ENCODE data around the gene KLHL35. TPM values are rescaled to one million over a fixed set of nuclear protein-coding genes. Genes with fewer than 3 reads are reported as not detected.
A peak's percentile ranks its signal among the peaks of the same experiment; 100 is the strongest.

The KLHL35 gene
- total RNA-seq, 6 donors from 2014 or later, result 3.5 to 7.3 (median 4.3) TPM

GRCh38 chr11:75426720-75427086 lies 6.3 kb downstream of the KLHL35 start:
- no peak for DNase-seq
- no peak overlapping the region for H3K4me3 ChIP-seq
- WGBS, 2 donors, result 87 to 93% methylated on average over 5 of the region's 5 CpGs
- H3K9me3 ChIP-seq, result peaks cover 0 to 5% (median 0%) of the 10 kb centered on the region in 4 donors
- no peaks in the 10 kb centered on the region for H3K36me3 ChIP-seq
- H3K27me3 ChIP-seq, result peaks cover 0 to 13% (median 2%) of the 10 kb centered on the region in 4 donors
- peaks cover 8 to 30% (median 23%) of the 10 kb centered on the region in 4 donors for H3K4me1 ChIP-seq
- TF ChIP-seq POLR2AphosphoS5 (IDR thresholded peaks at IDR 0.05), result no peak
- TF ChIP-seq EP300 (IDR thresholded peaks at IDR 0.05), result no peak
- TF ChIP-seq CTCF (IDR thresholded peaks at IDR 0.05), result no peak
- TF ChIP-seq POLR2A (IDR thresholded peaks at IDR 0.05), result no peak
- H3K27ac ChIP-seq, result no peak overlapping the region
- no peak for ATAC-seq (ENCODE audit: low FRiP score in 2 of 2)

GRCh38 chr11:75425422-75425821 lies 7.6 kb downstream of the KLHL35 start:
- peaks cover 5 to 34% (median 30%) of the 10 kb centered on the region in 4 donors for H3K4me1 ChIP-seq

GRCh38 chr11:75424396-75424795 lies 8.6 kb downstream of the KLHL35 start:
- no peak for ATAC-seq (ENCODE audit: low FRiP score in 2 of 2)
- Histone ChIP-seq H3K4me1 (peaks cover 4 to 32% (median 24%) of the 10 kb centered on the region in 4 donors), H3K4me3 (no peak overlapping the region), H3K36me3 (no peaks in the 10 kb centered on the region), H3K9me3 (peaks cover 0 to 2% (median 0%) of the 10 kb centered on the region in 4 donors), H3K27ac (peak overlapping the region in 1 of 4 donors; percentile 45), H3K27me3 (peaks cover 0 to 4% (median 0%) of the 10 kb centered on the region in 4 donors)
- 83 to 89% methylated on average over 1 of the region's 1 CpG for WGBS, 2 donors
- TF ChIP-seq POLR2A (IDR thresholded peaks at IDR 0.05) (no peak), CTCF (IDR thresholded peaks at IDR 0.05) (no peak), POLR2AphosphoS5 (IDR thresholded peaks at IDR 0.05) (no peak), EP300 (IDR thresholded peaks at IDR 0.05) (no peak)
- no peak for DNase-seq

More at GRCh38 chr11:75425422-75425821, 7.6 kb downstream of the KLHL35 start:
- H3K36me3 ChIP-seq, result no peaks in the 10 kb centered on the region
- no peak for TF ChIP-seq CTCF (IDR thresholded peaks at IDR 0.05)
- TF ChIP-seq EP300 (IDR thresholded peaks at IDR 0.05), result no peak
- no peak for TF ChIP-seq POLR2AphosphoS5 (IDR thresholded peaks at IDR 0.05)
- TF ChIP-seq POLR2A (IDR thresholded peaks at IDR 0.05), result no peak
- DNase-seq (peak in 1 of 2 donors; percentile 82), ATAC-seq (ENCODE audit: low FRiP score in 2 of 2) (no peak)
- 89 to 90% methylated on average over 8 to 29 of the region's 29 CpGs for WGBS, 2 donors
- H3K27ac ChIP-seq, result no peak overlapping the region
- H3K4me3 ChIP-seq, result no peak overlapping the region
- peaks cover 0 to 5% (median 0%) of the 10 kb centered on the region in 4 donors for H3K9me3 ChIP-seq
- peaks cover 0 to 13% (median 2%) of the 10 kb centered on the region in 4 donors for H3K27me3 ChIP-seq

- Histone ChIP-seq H3K9me3 (no peaks in the 10 kb centered on the region), H3K36me3 (no peaks in the 10 kb centered on the region), H3K27me3 (no peaks in the 10 kb centered on the region), H3K4me3 (no peak overlapping the region), H3K4me1 (peaks cover 6 to 27% (median 23%) of the 10 kb centered on the region in 4 donors), H3K27ac (peak overlapping the region in 1 of 4 donors; percentile 45)
- TF ChIP-seq POLR2A (IDR thresholded peaks at IDR 0.05), result no peak
- ATAC-seq (ENCODE audit: low FRiP score in 2 of 2), result no peak
- 53 to 85% methylated on average over 3 to 9 of the region's 9 CpGs for WGBS, 2 donors
- no peak for DNase-seq
Observed at GRCh38 chr11:75423721-75424120, 9.3 kb downstream of the KLHL35 start.

GRCh38 chr11:75422248-75423231 lies 10.5 kb downstream of the KLHL35 start:
- Histone ChIP-seq H3K4me1 (peaks cover 9 to 35% (median 19%) of the 10 kb centered on the region in 4 donors), H3K9me3 (no peaks in the 10 kb centered on the region), H3K27ac (peak overlapping the region; percentile 52 to 69 (median 65)), H3K36me3 (no peaks in the 10 kb centered on the region), H3K4me3 (no peak overlapping the region), H3K27me3 (no peaks in the 10 kb centered on the region)
- ATAC-seq (ENCODE audit: low FRiP score in 2 of 2), result peak; percentile 27 to 82
- peak in 1 of 2 donors; percentile 82 for DNase-seq
- no peak for TF ChIP-seq POLR2AphosphoS5 (IDR thresholded peaks at IDR 0.05)
- TF ChIP-seq POLR2A (IDR thresholded peaks at IDR 0.05), result peak in 1 of 4 donors; percentile 9
- 71 to 75% methylated on average over 15 of the region's 15 CpGs for WGBS, 2 donors
